ENCODE data around the gene HIGD1C. TPM values are rescaled to one million over a fixed set of nuclear protein-coding genes. Genes with fewer than 3 reads are reported as not detected.

HIGD1C gene
- total RNA-seq, 1 donor from 2014 or later = not detected

DNA sequence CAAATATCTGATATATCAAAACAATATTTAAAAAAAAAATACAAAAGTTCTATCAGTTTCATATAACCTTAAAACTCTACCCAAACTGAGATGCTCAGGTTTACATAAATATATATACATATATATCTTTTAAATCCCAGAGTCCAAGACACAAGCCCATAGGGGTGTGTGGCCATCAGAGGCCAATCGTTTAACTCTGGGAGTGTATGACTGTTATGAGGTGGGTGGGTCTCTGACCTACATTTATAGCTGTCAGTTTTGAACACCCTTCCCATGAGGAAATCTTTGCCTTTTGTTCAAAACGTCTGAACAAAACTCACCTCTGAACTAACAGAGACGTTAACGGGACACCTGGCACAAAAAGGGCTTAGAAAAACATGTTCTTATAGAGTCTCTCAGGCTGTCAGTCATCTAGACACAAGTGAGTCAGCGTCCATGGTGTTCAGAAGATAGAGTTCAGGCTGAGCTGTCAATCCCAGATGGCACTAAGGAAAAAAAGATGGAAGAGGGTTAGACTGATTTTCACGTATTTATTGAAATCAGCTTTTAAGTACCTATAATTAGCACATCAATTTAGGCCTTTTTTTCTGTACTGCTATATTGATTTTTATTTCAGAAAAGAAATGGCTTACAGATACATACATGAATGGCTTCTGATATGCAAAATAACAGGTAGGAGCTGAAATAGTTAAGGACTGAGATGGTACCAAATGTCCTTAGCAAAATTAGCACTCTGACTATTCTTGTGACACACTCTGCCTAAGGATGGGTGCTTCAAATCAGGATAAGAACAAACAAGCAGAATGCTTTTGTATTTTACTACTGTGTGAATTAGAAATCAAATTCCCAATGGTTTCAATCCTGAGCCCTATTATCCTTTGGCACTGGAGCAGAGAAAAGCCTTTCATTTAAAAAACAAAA lies 29.2 kb downstream of the HIGD1C start:
- Histone ChIP-seq H4K20me1 (ENCODE audit: insufficient read depth, low read length) (no peaks in the 10 kb centered on the region), H3K27ac (ENCODE audit: low read depth, low read length) (no peak overlapping the region), H3K9ac (ENCODE audit: low read length) (no peak overlapping the region), H3K4me1 (ENCODE audit: insufficient read depth, low read length) (peaks cover 10% of the 10 kb centered on the region), H2AFZ (ENCODE audit: low read depth, low read length) (no peak overlapping the region), H3K79me2 (ENCODE audit: insufficient read depth, low read length) (no peaks in the 10 kb centered on the region), H3K9me3 (ENCODE audit: insufficient read depth, low read depth, low read length) (no peaks in the 10 kb centered on the region), H3K36me3 (ENCODE audit: insufficient read depth, low read length) (peaks cover 2% of the 10 kb centered on the region), H3K4me2 (ENCODE audit: low read length) (no peak overlapping the region), H3K4me3 (ENCODE audit: insufficient read depth, low read depth, low read length) (no peak overlapping the region), H3K27me3 (ENCODE audit: insufficient read depth, low read length) (no peaks in the 10 kb centered on the region)
- Mint-ChIP-seq H3K4me3 (ENCODE audit: unreplicated experiment) (no peak overlapping the region), H3K36me3 (ENCODE audit: low read depth, unreplicated experiment) (no peaks in the 10 kb centered on the region), H3K9me3 (ENCODE audit: unreplicated experiment) (no peaks in the 10 kb centered on the region), H3K4me1 (ENCODE audit: low read depth, unreplicated experiment) (peaks cover 14% of the 10 kb centered on the region), H3K27ac (ENCODE audit: unreplicated experiment) (no peak overlapping the region), H3K27me3 (ENCODE audit: low read depth, unreplicated experiment) (no peaks in the 10 kb centered on the region)
- no peak for FAIRE-seq
- no peak for TF ChIP-seq EZH2 (IDR thresholded peaks at IDR 0.05; ENCODE audit: insufficient read depth, low read length)
- TF ChIP-seq, protein P1, sequence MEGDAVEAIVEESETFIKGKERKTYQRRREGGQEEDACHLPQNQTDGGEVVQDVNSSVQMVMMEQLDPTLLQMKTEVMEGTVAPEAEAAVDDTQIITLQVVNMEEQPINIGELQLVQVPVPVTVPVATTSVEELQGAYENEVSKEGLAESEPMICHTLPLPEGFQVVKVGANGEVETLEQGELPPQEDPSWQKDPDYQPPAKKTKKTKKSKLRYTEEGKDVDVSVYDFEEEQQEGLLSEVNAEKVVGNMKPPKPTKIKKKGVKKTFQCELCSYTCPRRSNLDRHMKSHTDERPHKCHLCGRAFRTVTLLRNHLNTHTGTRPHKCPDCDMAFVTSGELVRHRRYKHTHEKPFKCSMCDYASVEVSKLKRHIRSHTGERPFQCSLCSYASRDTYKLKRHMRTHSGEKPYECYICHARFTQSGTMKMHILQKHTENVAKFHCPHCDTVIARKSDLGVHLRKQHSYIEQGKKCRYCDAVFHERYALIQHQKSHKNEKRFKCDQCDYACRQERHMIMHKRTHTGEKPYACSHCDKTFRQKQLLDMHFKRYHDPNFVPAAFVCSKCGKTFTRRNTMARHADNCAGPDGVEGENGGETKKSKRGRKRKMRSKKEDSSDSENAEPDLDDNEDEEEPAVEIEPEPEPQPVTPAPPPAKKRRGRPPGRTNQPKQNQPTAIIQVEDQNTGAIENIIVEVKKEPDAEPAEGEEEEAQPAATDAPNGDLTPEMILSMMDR (IDR thresholded peaks at IDR 0.05; ENCODE audit: insufficient read depth, low read depth, low read length) = no peak
- DNase-seq (ENCODE audit: low read depth) = no peak

DNA sequence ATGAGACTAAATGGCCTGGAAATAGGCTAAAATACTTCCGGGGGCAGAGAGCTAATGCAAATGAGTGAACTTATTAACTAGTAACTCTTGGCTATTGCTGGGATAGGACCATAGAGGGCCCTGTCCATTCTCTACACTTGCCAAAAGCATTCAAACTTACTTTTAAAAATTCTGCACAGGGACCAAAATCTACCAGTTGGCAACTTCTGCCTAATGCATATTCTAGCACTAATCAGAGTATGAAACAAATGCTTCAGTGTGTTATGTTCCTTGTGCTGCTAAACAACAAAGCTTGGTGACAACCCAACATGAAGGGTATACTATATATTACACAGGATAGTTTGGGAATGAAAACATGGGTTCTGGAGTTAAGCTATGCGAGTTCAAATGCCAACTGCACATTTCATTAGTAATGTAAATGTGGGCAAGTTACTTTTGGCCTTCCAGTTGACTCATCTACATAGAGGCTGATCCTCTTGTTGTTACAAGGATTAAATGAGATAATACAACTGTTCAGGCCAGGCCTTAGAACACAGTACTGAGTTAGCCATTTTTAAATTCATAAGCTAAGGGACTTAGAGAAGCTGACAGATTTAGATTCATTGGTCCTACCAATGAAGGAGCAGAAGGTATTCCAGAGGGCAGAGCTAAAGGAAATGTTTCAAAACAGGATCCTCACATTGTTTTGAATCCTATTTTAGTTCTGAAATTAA lies 32.4 kb downstream of the HIGD1C start:
- peaks cover 1% of the 10 kb centered on the region for H3K36me3 Mint-ChIP-seq (ENCODE audit: low read depth, unreplicated experiment)
- Histone ChIP-seq H4K20me1 (ENCODE audit: insufficient read depth, low read length) (no peaks in the 10 kb centered on the region), H3K4me1 (ENCODE audit: insufficient read depth, low read length) (peaks cover 10% of the 10 kb centered on the region), H3K79me2 (ENCODE audit: insufficient read depth, low read length) (no peaks in the 10 kb centered on the region), H3K4me2 (ENCODE audit: low read length) (peak overlapping the region; percentile 6), H3K27me3 (ENCODE audit: insufficient read depth, low read length) (no peaks in the 10 kb centered on the region), H3K4me3 (ENCODE audit: insufficient read depth, low read depth, low read length) (no peak overlapping the region), H3K9me3 (ENCODE audit: insufficient read depth, low read depth, low read length) (no peaks in the 10 kb centered on the region), H3K27ac (ENCODE audit: low read depth, low read length) (peak overlapping the region; percentile 40), H3K36me3 (ENCODE audit: insufficient read depth, low read length) (peaks cover 2% of the 10 kb centered on the region), H3K9ac (ENCODE audit: low read length) (peak overlapping the region; percentile 28), H2AFZ (ENCODE audit: low read depth, low read length) (no peak overlapping the region)
- H3K27me3 Mint-ChIP-seq (ENCODE audit: low read depth, unreplicated experiment) = no peaks in the 10 kb centered on the region
- H3K4me3 Mint-ChIP-seq (ENCODE audit: unreplicated experiment) = no peak overlapping the region
- TF ChIP-seq EZH2 (IDR thresholded peaks at IDR 0.05; ENCODE audit: insufficient read depth, low read length) = no peak
- TF ChIP-seq, protein P1 (IDR thresholded peaks at IDR 0.05; ENCODE audit: insufficient read depth, low read depth, low read length) = no peak
- peaks cover 27% of the 10 kb centered on the region for H3K4me1 Mint-ChIP-seq (ENCODE audit: low read depth, unreplicated experiment)
- FAIRE-seq (no peak), DNase-seq (ENCODE audit: low read depth) (peak; percentile 12)
- peak overlapping the region; percentile 63 for H3K27ac Mint-ChIP-seq (ENCODE audit: unreplicated experiment)
- no peaks in the 10 kb centered on the region for H3K9me3 Mint-ChIP-seq (ENCODE audit: unreplicated experiment)
